Astrocyte of the spinal cord (primary cell): ENCODE data around the gene LAMB1.
A peak's percentile ranks its signal among the peaks of the same experiment; 100 is the strongest.
"Not testable (repeated sequence)": the region's sequence is repeated elsewhere in the genome, so short reads cannot be mapped to it uniquely, and the experiment has no call there.

Experiments used
- DNase-seq: peaks from one replicate; pipeline ENCODE4 v3.0.0; 2011; ENCODE audit warnings: low read depth, low spot score
- H3K4me3 ChIP-seq: 2 replicates; pipeline ENCODE4 v1.5.1; 2011; ENCODE audit warnings: low read depth, mild to moderate bottlenecking, low read length, moderate library complexity
- CTCF ChIP-seq: IDR thresholded peaks from 2 replicates; pipeline ENCODE4 v1.5.1; 2012; ENCODE audit warnings: low read depth, mild to moderate bottlenecking, low read length, inconsistent platforms
- in situ Hi-C: cut with HindIII; loops from 2 replicates; pipeline ENCODE4 v1.10.0; 2017; ENCODE audit warnings: low sequenced_read_pairs

The LAMB1 gene

GRCh38 chr7:107962817-107963216 lies 40.1 kb downstream of the LAMB1 start:
- DNase-seq: no peak
- in situ Hi-C loops: no loop called here
- no peak for TF ChIP-seq CTCF
- no peak overlapping the region for H3K4me3 ChIP-seq

DNA sequence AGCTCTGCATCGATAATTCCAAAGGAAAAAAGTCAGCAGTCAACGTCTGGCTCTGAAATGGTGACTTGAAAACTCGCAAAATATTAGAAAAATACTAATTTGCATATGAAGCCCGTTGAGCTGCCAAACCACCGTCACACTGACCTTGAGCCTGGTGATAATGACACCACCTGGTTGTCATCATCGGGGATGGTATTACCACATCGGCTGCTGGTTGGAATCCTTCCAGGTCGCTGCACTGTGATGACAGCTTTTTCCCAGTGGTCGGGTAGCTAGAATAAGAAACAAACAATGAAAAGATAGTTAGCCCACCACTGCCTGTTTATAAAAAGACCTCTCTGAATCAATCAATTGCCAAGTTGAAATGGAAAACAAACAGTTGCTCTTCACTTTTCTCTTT lies 41.6 kb downstream of the LAMB1 start:
- in situ Hi-C loops: no loop called here
- DNase-seq: no peak
- no peak for TF ChIP-seq CTCF
- H3K4me3 ChIP-seq: no peak overlapping the region

DNA sequence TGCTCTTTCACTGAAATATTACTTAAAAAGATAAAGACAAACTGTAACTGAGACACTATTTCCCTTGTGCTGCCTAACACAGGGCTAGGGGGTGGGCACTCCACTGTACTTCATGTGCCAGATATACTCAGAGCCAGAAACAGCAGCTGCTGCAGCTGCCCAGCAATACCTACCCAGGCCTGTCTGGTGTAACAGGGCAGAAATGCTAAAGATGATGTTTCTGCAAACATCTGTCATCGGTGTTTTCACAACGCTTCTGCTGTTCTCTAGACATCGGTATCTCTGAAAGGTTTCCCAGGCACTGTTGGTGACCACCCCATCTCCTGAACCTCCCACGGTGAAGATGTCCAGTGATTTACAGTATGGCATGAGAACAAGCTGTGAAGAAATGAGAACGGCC lies 42.7 kb downstream of the LAMB1 start:
- in situ Hi-C loops: no loop called here
- DNase-seq: no peak
- no peak overlapping the region for H3K4me3 ChIP-seq
- TF ChIP-seq CTCF: no peak

DNA sequence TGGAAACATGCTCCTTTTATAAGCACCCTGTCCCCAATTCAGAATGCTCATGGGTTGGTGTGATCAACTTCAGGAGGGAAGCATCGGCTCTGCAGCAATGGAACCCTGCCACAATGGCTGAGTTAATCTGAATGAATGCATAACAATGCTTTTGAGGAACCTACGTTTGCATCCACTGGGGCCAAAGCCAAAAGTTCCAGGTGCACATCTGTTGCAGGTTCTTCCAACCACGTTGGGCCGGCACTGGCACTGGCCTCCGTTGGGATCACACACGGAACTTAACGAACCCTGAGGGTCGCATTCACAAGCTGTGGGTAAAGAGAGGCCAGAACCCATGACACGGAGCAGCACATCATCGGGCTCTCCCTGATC lies 43.4 kb downstream of the LAMB1 start:
- no peak for TF ChIP-seq CTCF
- in situ Hi-C loops: no loop called here

GRCh38 chr7:107958764-107959526 lies 44.0 kb downstream of the LAMB1 start:
- TF ChIP-seq CTCF: no peak
- in situ Hi-C loops: no loop called here
- DNase-seq: peak; percentile 79
- no peak overlapping the region for H3K4me3 ChIP-seq

More for the DNA sequence above, 43.4 kb downstream of the LAMB1 start:
- H3K4me3 ChIP-seq: no peak overlapping the region
- no peak for DNase-seq

GRCh38 chr7:107957436-107957835 lies 45.5 kb downstream of the LAMB1 start:
- DNase-seq: no peak
- no peak for TF ChIP-seq CTCF
- in situ Hi-C loops: no loop called here
- H3K4me3 ChIP-seq: no peak overlapping the region

DNA sequence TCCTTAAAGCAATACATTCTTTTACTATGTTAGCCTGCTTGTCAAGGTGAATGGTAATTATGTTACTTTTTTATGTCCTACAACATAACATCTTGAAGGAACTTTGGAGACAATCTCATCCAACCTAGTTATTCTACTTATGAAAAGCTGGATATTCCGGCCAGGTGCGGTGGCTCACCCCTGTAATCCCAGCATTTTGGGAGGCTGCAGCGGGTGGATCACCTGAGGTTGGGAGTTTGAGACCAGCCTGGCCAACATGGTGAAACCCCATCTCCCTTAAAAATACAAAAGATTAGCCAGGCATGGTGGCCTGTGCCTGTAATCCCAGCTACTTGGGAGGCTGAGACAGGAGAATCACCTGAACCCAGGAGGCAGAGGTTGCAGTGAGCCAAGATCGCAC lies 46.0 kb downstream of the LAMB1 start:
- in situ Hi-C loops, H3K4me3 ChIP-seq: not testable (repeated sequence)

More for the DNA sequence above, 46.0 kb downstream of the LAMB1 start:
- not testable (repeated sequence) for DNase-seq
